SK-N-SH (cell line): ENCODE data around the gene SLC5A12. TPM values are rescaled to one million over a fixed set of nuclear protein-coding genes. Genes with fewer than 3 reads are reported as not detected.

Source experiments
- CTCF ChIA-PET: fragments of 300-600, 350-600 bp; formaldehyde crosslinking; extraction: SDS; loops from one replicate; lab custom pipeline; 2021; lab: Yijun Ruan, JAX
- POLR2A ChIA-PET: fragments of 350-600 bp; sonication (Branson Sonifier 250); formaldehyde crosslinking; extraction: SDS; loops from one replicate; lab custom pipeline; 2020; ENCODE audit warnings: antibody characterized with exemption, inconsistent platforms; lab: Yijun Ruan, JAX
- DNase-seq: peaks from one replicate; pipeline ENCODE4 v3.0.0; 2012
- H2AFZ ChIP-seq: fragments of 200-600 bp; sonication (generic); 2 replicates; pipeline ENCODE4 v1.8.1; 2016; ENCODE audit warnings: antibody characterized with exemption, mild to moderate bottlenecking, low read depth
- H3F3A ChIP-seq: fragments of 200-600 bp; sonication (generic); replicated peaks from 2 replicates; pipeline ENCODE3; 2016; ENCODE audit warnings: antibody characterized with exemption, mild to moderate bottlenecking; ENCODE audit not compliant: insufficient read depth
- H3K27ac ChIP-seq, 2 experiments: fragments of 200-500 bp in 1 of 2; fragments of 200-600 bp in 1 of 2; sonication (Bioruptor generic) in 1 of 2; sonication (generic), shearing (Covaris generic) in 1 of 2; 2 replicates each; pipeline versions ENCODE4 v1.5.1 to v1.6.1; 2014 to 2016; ENCODE audit warnings: low read depth in 2 of 2, inconsistent platforms in 1 of 2, low read length in 1 of 2, mild to moderate bottlenecking in 1 of 2, mixed read lengths in 1 of 2
- H3K27me3 ChIP-seq: fragments of 200-600 bp; sonication (generic), shearing (Covaris generic); 2 replicates; pipeline ENCODE4 v1.6.1; 2016; ENCODE audit warnings: mixed run types; ENCODE audit not compliant: insufficient read depth
- H3K36me3 ChIP-seq, 2 experiments: fragments of 200-500 bp in 1 of 2; fragments of 200-600 bp in 1 of 2; sonication (Bioruptor generic) in 1 of 2; sonication (generic) in 1 of 2; replicated peaks in 1 of 2; 2 replicates each; pipeline versions ENCODE3 to v1.5.1; 2014 to 2016; ENCODE audit warnings: low read length in 1 of 2, mild to moderate bottlenecking in 1 of 2; ENCODE audit not compliant: insufficient read depth in 2 of 2, control insufficient read depth in 1 of 2
- H3K4me1 ChIP-seq, 2 experiments: fragments of 200-500 bp in 1 of 2; fragments of 200-600 bp in 1 of 2; sonication (Bioruptor generic) in 1 of 2; sonication (generic), shearing (Covaris generic) in 1 of 2; 2 replicates each; pipeline versions ENCODE4 v1.5.1 to v1.6.1; 2014 to 2016; ENCODE audit warnings: low read depth in 1 of 2, low read length in 1 of 2, mixed run types in 1 of 2; ENCODE audit not compliant: insufficient read depth in 2 of 2, control insufficient read depth in 1 of 2
- H3K4me2 ChIP-seq: fragments of 200-600 bp; sonication (generic), shearing (Covaris generic); 2 replicates; pipeline ENCODE4 v1.6.1; 2017; ENCODE audit warnings: mixed run types
- H3K4me3 ChIP-seq, 2 experiments: fragments of 200-500 bp in 1 of 2; fragments of 200-600 bp in 1 of 2; sonication (Bioruptor generic) in 1 of 2; sonication (generic), shearing (Covaris generic) in 1 of 2; 2 replicates each; pipeline versions ENCODE4 v1.5.1 to v1.8.1; 2014 to 2016; ENCODE audit warnings: low read depth in 2 of 2, inconsistent platforms in 1 of 2, low read length in 1 of 2, mild to moderate bottlenecking in 1 of 2, mixed read lengths in 1 of 2, moderate library complexity in 1 of 2
- H3K79me2 ChIP-seq: fragments of 200-600 bp; sonication (generic); 2 replicates; pipeline ENCODE4 v1.8.1; 2017; ENCODE audit warnings: mild to moderate bottlenecking; ENCODE audit not compliant: insufficient read depth
- H3K9ac ChIP-seq: fragments of 200-600 bp; sonication (generic); 2 replicates; pipeline ENCODE4 v1.6.1; 2017; ENCODE audit warnings: mixed run types
- H3K9me2 ChIP-seq: fragments of 200-600 bp; sonication (generic); 2 replicates; pipeline ENCODE4 v1.6.1; 2017; ENCODE audit warnings: mixed run types
- H3K9me3 ChIP-seq: fragments of 200-600 bp; sonication (generic); 2 replicates; pipeline ENCODE4 v1.6.1; 2017; ENCODE audit warnings: mixed run types, mild to moderate bottlenecking, moderate library complexity
- H4K20me1 ChIP-seq: fragments of 200-600 bp; sonication (generic); 2 replicates; pipeline ENCODE4 v1.6.1; 2017; ENCODE audit warnings: mild to moderate bottlenecking, mixed run types; ENCODE audit not compliant: insufficient read depth
- CHD2 ChIP-seq: fragments of 150-350 bp; IDR thresholded peaks from 2 replicates; pipeline ENCODE4 v1.6.1; 2018; ENCODE audit warnings: low read length; ENCODE audit not compliant: partially characterized antibody
- CTCF ChIP-seq: fragments of 200-600 bp; sonication (generic); IDR thresholded peaks from 2 replicates; pipeline ENCODE4 v1.6.1; 2017; ENCODE audit warnings: antibody characterized with exemption, mild to moderate bottlenecking, moderate library complexity
- ELF1 ChIP-seq: IDR thresholded peaks from 2 replicates; pipeline ENCODE4 v1.4.0; 2012
- FOSL2 ChIP-seq: IDR thresholded peaks from 2 replicates; pipeline ENCODE4 v1.4.0; 2012; ENCODE audit warnings: low read depth, mild to moderate bottlenecking, moderate library complexity, borderline replicate concordance
- FOXJ3 ChIP-seq: sonication (generic); formaldehyde crosslinking; IDR thresholded peaks from 2 replicates; pipeline ENCODE4 v1.5.1; 2020; ENCODE audit warnings: mild to moderate bottlenecking, missing genetic modification reagents
- GABPA ChIP-seq: IDR thresholded peaks from 2 replicates; pipeline ENCODE4 v1.4.0; 2012; ENCODE audit warnings: low read depth, mild to moderate bottlenecking
- MAX ChIP-seq: IDR thresholded peaks from 2 replicates; pipeline ENCODE4 v1.4.0; 2012; ENCODE audit warnings: low read depth
- MXI1 ChIP-seq: IDR thresholded peaks from 2 replicates; pipeline ENCODE4 v1.6.1; 2012; ENCODE audit warnings: mild to moderate bottlenecking, low read depth, low read length, improper control_type of control experiment
- NRF1 ChIP-seq: IDR thresholded peaks from 2 replicates; pipeline ENCODE4 v1.6.1; 2012; ENCODE audit warnings: low read depth, mild to moderate bottlenecking, low read length
- RAD21 ChIP-seq: IDR thresholded peaks from 2 replicates; pipeline ENCODE4 v1.6.1; 2012; ENCODE audit warnings: mild to moderate bottlenecking, low read length
- RXRA ChIP-seq: IDR thresholded peaks from 2 replicates; pipeline ENCODE4 v1.4.0; 2012; ENCODE audit warnings: low read depth, mild to moderate bottlenecking, borderline replicate concordance
- SMC3 ChIP-seq: IDR thresholded peaks from 2 replicates; pipeline ENCODE4 v1.6.1; 2012; ENCODE audit warnings: low read depth, low read length, improper control_type of control experiment
- TCF12 ChIP-seq: IDR thresholded peaks from 2 replicates; pipeline ENCODE4 v1.4.0; 2012
- YY1 ChIP-seq: IDR thresholded peaks from 2 replicates; pipeline ENCODE4 v1.4.0; 2012; ENCODE audit warnings: low read depth, mild to moderate bottlenecking
- WGBS: methylation state at CpG from one replicate; pipeline ENCODE4 v1.1.6; 2017; ENCODE audit warnings: low lambda C conversion rate; 5-methylcytosine and 5-hydroxymethylcytosine counted together
- polyA plus RNA-seq, 3 experiments: library from polyadenylated mRNA; depleted of rRNA; stranded (reverse); fragments of >200 nt; gene quantifications; 2 replicates each; pipeline ENCODE4 v1.2.3, GENCODE V29; 2012
- TF ChIP-seq, protein P1 (sequence below): IDR thresholded peaks from 2 replicates; pipeline ENCODE4; 2012
- TF ChIP-seq, protein P2 (sequence below): fragments of 150-350 bp; IDR thresholded peaks from 2 replicates; pipeline ENCODE4 v1.6.1; 2017; ENCODE audit warnings: antibody characterized with exemption, low read length, low read depth, borderline replicate concordance

The SLC5A12 gene
- polyA plus RNA-seq, 1 of the 3 experiments (the other 2 are of a cell fraction), result 0.03 TPM

GRCh38 chr11:26753723-26754504, 32.1 kb upstream of the SLC5A12 start:
- peak; percentile 45 for DNase-seq
- POLR2A ChIA-PET, result no interaction called here
- H3K9me3 ChIP-seq, result no peaks in the 10 kb centered on the region

GRCh38 chr11:26749927-26750326, 28.1 kb upstream of the SLC5A12 start:
- H3K36me3 ChIP-seq, result no peaks in the 10 kb centered on the region
- no peak overlapping the region for H3K4me2 ChIP-seq
- no peak overlapping the region for H3K4me3 ChIP-seq
- H3F3A ChIP-seq, result peaks cover 2% of the 10 kb centered on the region
- TF ChIP-seq RXRA (no peak), FOSL2 (no peak), MAX (no peak), MXI1 (no peak), CTCF (no peak), RAD21 (no peak), NRF1 (no peak), CHD2 (no peak), YY1 (no peak), GABPA (no peak), FOXJ3 (no peak), ELF1 (no peak)
- TF ChIP-seq, protein P1, sequence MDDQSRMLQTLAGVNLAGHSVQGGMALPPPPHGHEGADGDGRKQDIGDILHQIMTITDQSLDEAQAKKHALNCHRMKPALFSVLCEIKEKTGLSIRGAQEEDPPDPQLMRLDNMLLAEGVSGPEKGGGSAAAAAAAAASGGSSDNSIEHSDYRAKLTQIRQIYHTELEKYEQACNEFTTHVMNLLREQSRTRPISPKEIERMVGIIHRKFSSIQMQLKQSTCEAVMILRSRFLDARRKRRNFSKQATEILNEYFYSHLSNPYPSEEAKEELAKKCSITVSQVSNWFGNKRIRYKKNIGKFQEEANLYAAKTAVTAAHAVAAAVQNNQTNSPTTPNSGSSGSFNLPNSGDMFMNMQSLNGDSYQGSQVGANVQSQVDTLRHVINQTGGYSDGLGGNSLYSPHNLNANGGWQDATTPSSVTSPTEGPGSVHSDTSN, result no peak
- TF ChIP-seq, protein P2, sequence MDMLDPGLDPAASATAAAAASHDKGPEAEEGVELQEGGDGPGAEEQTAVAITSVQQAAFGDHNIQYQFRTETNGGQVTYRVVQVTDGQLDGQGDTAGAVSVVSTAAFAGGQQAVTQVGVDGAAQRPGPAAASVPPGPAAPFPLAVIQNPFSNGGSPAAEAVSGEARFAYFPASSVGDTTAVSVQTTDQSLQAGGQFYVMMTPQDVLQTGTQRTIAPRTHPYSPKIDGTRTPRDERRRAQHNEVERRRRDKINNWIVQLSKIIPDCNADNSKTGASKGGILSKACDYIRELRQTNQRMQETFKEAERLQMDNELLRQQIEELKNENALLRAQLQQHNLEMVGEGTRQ, result no peak
- H4K20me1 ChIP-seq, result no peaks in the 10 kb centered on the region
- H3K4me1 ChIP-seq, result peaks cover 0 to 3% of the 10 kb centered on the region in 2 experiments; a peak in 1 of 4 replicates
- no peak for DNase-seq
- H3K9me2 ChIP-seq, result no peaks in the 10 kb centered on the region
- H2AFZ ChIP-seq, result no peak overlapping the region
- no peaks in the 10 kb centered on the region for H3K9me3 ChIP-seq
- CTCF ChIA-PET, result interaction anchor here (4.8 kb wide), 1 partner anchor 408 kb away, joined by 58 read pairs; no protein-coding TSS in a partner anchor
- H3K27me3 ChIP-seq, result no peaks in the 10 kb centered on the region
- H3K27ac ChIP-seq, result no peak overlapping the region
- POLR2A ChIA-PET, result no interaction called here
- no peak overlapping the region for H3K9ac ChIP-seq
- H3K79me2 ChIP-seq, result no peaks in the 10 kb centered on the region

More at GRCh38 chr11:26753723-26754504, 32.1 kb upstream of the SLC5A12 start:
- 33% methylated on average over 9 of the region's 9 CpGs for WGBS
- no peaks in the 10 kb centered on the region for H3K36me3 ChIP-seq
- CTCF ChIA-PET, result interaction anchor here (0.5 to 4.8 kb wide), 23 partner anchors 8 to 732 kb away, joined by 3 to 58 read pairs (median 3); no protein-coding TSS in a partner anchor
- H3K27ac ChIP-seq, result no peak overlapping the region
- H3K9me2 ChIP-seq, result no peaks in the 10 kb centered on the region
- H2AFZ ChIP-seq, result no peak overlapping the region
- H3K4me2 ChIP-seq, result no peak overlapping the region
- peaks cover 0 to 3% of the 10 kb centered on the region in 2 experiments; a peak in 1 of 4 replicates for H3K4me1 ChIP-seq
- no peaks in the 10 kb centered on the region for H3K79me2 ChIP-seq
- H3F3A ChIP-seq, result peaks cover 3% of the 10 kb centered on the region
- no peak overlapping the region; a peak in 1 of 4 replicates for H3K4me3 ChIP-seq
- H3K9ac ChIP-seq, result no peak overlapping the region
- peak; percentile 27; the same call in 1 of the 2 replicates for TF ChIP-seq TCF12
- no peak for TF ChIP-seq GABPA
- peak; percentile 94 for TF ChIP-seq CTCF
- peak; percentile 97 for TF ChIP-seq SMC3
- peak; percentile 96 for TF ChIP-seq RAD21
- H3K27me3 ChIP-seq, result no peaks in the 10 kb centered on the region
- no peaks in the 10 kb centered on the region for H4K20me1 ChIP-seq
